GM23338 (cell line): ENCODE data around the gene DRICH1. TPM values are rescaled to one million over a fixed set of nuclear protein-coding genes. Genes with fewer than 3 reads are reported as not detected.

ENCODE experiments used
- ATAC-seq: fragments of 200-7000 bp; cut with Tn5 transposase; 3 replicates; pipeline ENCODE4 v1.9.1; 2020
- DNase-seq: peaks from one replicate; pipeline ENCODE4 v3.0.0-alpha.2; 2015; ENCODE audit warnings: low spot score
- H2AFZ ChIP-seq: fragments of 200-600 bp; sonication (generic); 2 replicates; pipeline ENCODE4 v1.8.0; 2016; ENCODE audit warnings: antibody characterized with exemption, mild to moderate bottlenecking, moderate library complexity
- H3F3A ChIP-seq: fragments of 200-600 bp; sonication (generic); replicated peaks from 2 replicates; pipeline ENCODE4 v1.8.0; 2017; ENCODE audit warnings: antibody characterized with exemption, mixed run types, low read depth
- H3K27ac ChIP-seq: fragments of 200-600 bp; sonication (generic); 2 replicates; pipeline ENCODE4 v1.6.1; 2016; ENCODE audit warnings: low read depth
- H3K27me3 ChIP-seq: fragments of 200-600 bp; sonication (generic); 2 replicates; pipeline ENCODE4 v1.8.0; 2016; ENCODE audit warnings: mild to moderate bottlenecking, mixed run types, moderate library complexity; ENCODE audit not compliant: insufficient read depth
- H3K36me3 ChIP-seq: fragments of 200-600 bp; sonication (generic); 2 replicates; pipeline ENCODE4 v1.8.0; 2016; ENCODE audit warnings: mild to moderate bottlenecking; ENCODE audit not compliant: insufficient read depth
- H3K4me1 ChIP-seq: fragments of 200-600 bp; sonication (generic); 2 replicates; pipeline ENCODE4 v1.8.0; 2016; ENCODE audit warnings: mild to moderate bottlenecking, moderate library complexity; ENCODE audit not compliant: insufficient read depth
- H3K4me2 ChIP-seq: fragments of 200-600 bp; sonication (generic); 2 replicates; pipeline ENCODE4 v1.7.1; 2017; ENCODE audit warnings: mixed run types
- H3K4me3 ChIP-seq: fragments of 200-600 bp; sonication (generic); 2 replicates; pipeline ENCODE4 v1.6.1; 2016; ENCODE audit warnings: mixed run types
- H3K79me2 ChIP-seq: fragments of 200-600 bp; sonication (generic); replicated peaks from 2 replicates; pipeline ENCODE4 v1.8.0; 2017; ENCODE audit warnings: mild to moderate bottlenecking; ENCODE audit not compliant: insufficient read depth
- H3K9me2 ChIP-seq: fragments of 200-600 bp; sonication (generic); 2 replicates; pipeline ENCODE4 v1.8.0; 2017; ENCODE audit not compliant: insufficient read depth
- H4K20me1 ChIP-seq: fragments of 200-600 bp; sonication (generic); replicated peaks from 2 replicates; pipeline ENCODE4 v1.8.0; 2017; ENCODE audit warnings: mild to moderate bottlenecking; ENCODE audit not compliant: insufficient read depth
- H3K27ac Mint-ChIP-seq: 2 replicates; pipeline ENCODE4 v1.8.0; 2020; ENCODE audit warnings: inconsistent platforms, mild to moderate bottlenecking, moderate library complexity, mixed read lengths
- H3K27me3 Mint-ChIP-seq: 3 replicates; pipeline ENCODE4 v1.8.0; 2022; ENCODE audit warnings: low read depth, mild to moderate bottlenecking, moderate library complexity, mixed read lengths, inconsistent platforms; ENCODE audit not compliant: insufficient read depth, poor library complexity
- H3K36me3 Mint-ChIP-seq: 3 replicates; pipeline ENCODE4 v1.8.0; 2021; ENCODE audit warnings: low read depth, mild to moderate bottlenecking, inconsistent platforms, moderate library complexity, mixed read lengths
- H3K4me1 Mint-ChIP-seq: 3 replicates; pipeline ENCODE4 v1.8.0; 2020; ENCODE audit warnings: mild to moderate bottlenecking, inconsistent platforms, mixed read lengths
- H3K4me3 Mint-ChIP-seq: 3 replicates; pipeline ENCODE4 v1.8.0; 2021; ENCODE audit warnings: moderate library complexity, mild to moderate bottlenecking, inconsistent platforms, mixed read lengths
- H3K9me3 Mint-ChIP-seq: 3 replicates; pipeline ENCODE4 v1.8.0; 2020; ENCODE audit warnings: moderate library complexity, mild to moderate bottlenecking, inconsistent platforms, mixed read lengths
- CREB1 ChIP-seq: fragments of 250-450 bp; sonication (Bioruptor Pico); IDR thresholded peaks from 2 replicates; pipeline ENCODE4 v1.5.0; 2020; ENCODE audit warnings: low read depth, mild to moderate bottlenecking, moderate library complexity
- EZH2 ChIP-seq: fragments of 200-600 bp; sonication (generic); IDR thresholded peaks from one replicate; pipeline ENCODE4 v1.8.0; 2017; ENCODE audit warnings: antibody characterized with exemption, mild to moderate bottlenecking, low read depth; ENCODE audit not compliant: unreplicated experiment
- EZH2phosphoT487 ChIP-seq: fragments of 200-600 bp; sonication (generic); IDR thresholded peaks from one replicate; pipeline ENCODE4 v1.8.1; 2018; ENCODE audit warnings: antibody characterized with exemption; ENCODE audit not compliant: unreplicated experiment
- JUNB ChIP-seq: IDR thresholded peaks from one replicate; pipeline ENCODE4 v1.6.1; 2016; ENCODE audit warnings: antibody characterized with exemption; ENCODE audit not compliant: unreplicated experiment
- NANOG ChIP-seq: IDR thresholded peaks from 2 replicates; pipeline ENCODE4 v1.6.1; 2016; ENCODE audit warnings: antibody characterized with exemption, borderline replicate concordance
- POLR2AphosphoS5 ChIP-seq: IDR thresholded peaks from 2 replicates; pipeline ENCODE4 v1.6.1; 2016; ENCODE audit warnings: antibody characterized with exemption, low read depth
- STAT1 ChIP-seq: IDR thresholded peaks from one replicate; pipeline ENCODE4 v1.6.1; 2016; ENCODE audit warnings: antibody characterized with exemption; ENCODE audit not compliant: unreplicated experiment
- ZNF114 ChIP-seq: fragments of 250-450 bp; sonication (Bioruptor Pico); IDR thresholded peaks from 2 replicates; pipeline ENCODE4 v1.5.0; 2020; ENCODE audit warnings: mild to moderate bottlenecking, moderate library complexity
- ZNF331 ChIP-seq: fragments of 250-450 bp; sonication (Bioruptor Pico); IDR thresholded peaks from 2 replicates; pipeline ENCODE4 v1.5.0; 2020; ENCODE audit warnings: low read depth, mild to moderate bottlenecking, moderate library complexity
- polyA plus RNA-seq: library from polyadenylated mRNA; unstranded; fragments of >200 nt; fragmentation: Nextera tagmentation; extraction: Ambion mirVana; gene quantifications from 2 replicates; pipeline ENCODE4 v1.2.1, GENCODE V29; 2016
- total RNA-seq: library from RNA; depleted of rRNA; stranded (reverse); fragments of >200 nt; shearing (Covaris generic); gene quantifications from 2 replicates; pipeline ENCODE4 v1.2.3, GENCODE V29; 2014
- TF ChIP-seq, protein P1 (sequence below): IDR thresholded peaks from one replicate; pipeline ENCODE4 v1.6.1; 2018; ENCODE audit warnings: antibody characterized with exemption; ENCODE audit not compliant: unreplicated experiment
- TF ChIP-seq, protein P2 (sequence below), 2 experiments: fragments of 200-600 bp in 1 of 2; sonication (generic) in 1 of 2; conservative IDR thresholded peaks; 2 replicates each; pipeline versions ENCODE4 v1.5.1 to v1.6.1; 2016 to 2017; ENCODE audit warnings: antibody characterized with exemption in 2 of 2, low read depth in 2 of 2, mild to moderate bottlenecking in 2 of 2, moderate library complexity in 1 of 2
- TF ChIP-seq, protein P3 (sequence below): IDR thresholded peaks from 2 replicates; pipeline ENCODE4 v1.6.1; 2016; ENCODE audit warnings: antibody characterized with exemption

DRICH1 gene
- total and polyA plus RNA-seq, 2 experiments from 2014 or later: not detected

DNA sequence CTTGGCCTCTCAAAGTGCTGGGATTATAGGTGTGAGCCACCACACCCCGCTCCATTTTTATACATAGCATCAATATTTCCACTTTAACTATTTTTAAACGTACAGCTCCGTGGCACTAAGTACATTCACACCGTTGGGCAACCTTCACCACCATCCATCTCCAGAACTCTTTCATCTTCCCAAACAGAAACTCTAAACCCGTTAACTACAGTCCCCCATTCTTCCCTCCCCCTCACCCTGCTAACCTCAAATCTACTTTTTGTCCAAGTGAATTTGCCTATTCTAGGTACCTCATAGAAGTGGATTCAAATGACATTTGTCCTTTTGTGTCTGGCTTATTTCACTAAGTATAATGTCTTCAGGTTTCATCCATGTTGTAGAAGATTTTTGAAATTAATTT, 55.4 kb downstream of the DRICH1 start (continued):
- TF ChIP-seq, protein P1, sequence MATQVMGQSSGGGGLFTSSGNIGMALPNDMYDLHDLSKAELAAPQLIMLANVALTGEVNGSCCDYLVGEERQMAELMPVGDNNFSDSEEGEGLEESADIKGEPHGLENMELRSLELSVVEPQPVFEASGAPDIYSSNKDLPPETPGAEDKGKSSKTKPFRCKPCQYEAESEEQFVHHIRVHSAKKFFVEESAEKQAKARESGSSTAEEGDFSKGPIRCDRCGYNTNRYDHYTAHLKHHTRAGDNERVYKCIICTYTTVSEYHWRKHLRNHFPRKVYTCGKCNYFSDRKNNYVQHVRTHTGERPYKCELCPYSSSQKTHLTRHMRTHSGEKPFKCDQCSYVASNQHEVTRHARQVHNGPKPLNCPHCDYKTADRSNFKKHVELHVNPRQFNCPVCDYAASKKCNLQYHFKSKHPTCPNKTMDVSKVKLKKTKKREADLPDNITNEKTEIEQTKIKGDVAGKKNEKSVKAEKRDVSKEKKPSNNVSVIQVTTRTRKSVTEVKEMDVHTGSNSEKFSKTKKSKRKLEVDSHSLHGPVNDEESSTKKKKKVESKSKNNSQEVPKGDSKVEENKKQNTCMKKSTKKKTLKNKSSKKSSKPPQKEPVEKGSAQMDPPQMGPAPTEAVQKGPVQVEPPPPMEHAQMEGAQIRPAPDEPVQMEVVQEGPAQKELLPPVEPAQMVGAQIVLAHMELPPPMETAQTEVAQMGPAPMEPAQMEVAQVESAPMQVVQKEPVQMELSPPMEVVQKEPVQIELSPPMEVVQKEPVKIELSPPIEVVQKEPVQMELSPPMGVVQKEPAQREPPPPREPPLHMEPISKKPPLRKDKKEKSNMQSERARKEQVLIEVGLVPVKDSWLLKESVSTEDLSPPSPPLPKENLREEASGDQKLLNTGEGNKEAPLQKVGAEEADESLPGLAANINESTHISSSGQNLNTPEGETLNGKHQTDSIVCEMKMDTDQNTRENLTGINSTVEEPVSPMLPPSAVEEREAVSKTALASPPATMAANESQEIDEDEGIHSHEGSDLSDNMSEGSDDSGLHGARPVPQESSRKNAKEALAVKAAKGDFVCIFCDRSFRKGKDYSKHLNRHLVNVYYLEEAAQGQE: no peak
- TF ChIP-seq NANOG: no peak
- no peak for TF ChIP-seq ZNF114 (CRISPR knock-in tag)
- TF ChIP-seq ZNF331 (CRISPR knock-in tag): no peak
- no peak for TF ChIP-seq EZH2phosphoT487
- TF ChIP-seq, protein P2, sequence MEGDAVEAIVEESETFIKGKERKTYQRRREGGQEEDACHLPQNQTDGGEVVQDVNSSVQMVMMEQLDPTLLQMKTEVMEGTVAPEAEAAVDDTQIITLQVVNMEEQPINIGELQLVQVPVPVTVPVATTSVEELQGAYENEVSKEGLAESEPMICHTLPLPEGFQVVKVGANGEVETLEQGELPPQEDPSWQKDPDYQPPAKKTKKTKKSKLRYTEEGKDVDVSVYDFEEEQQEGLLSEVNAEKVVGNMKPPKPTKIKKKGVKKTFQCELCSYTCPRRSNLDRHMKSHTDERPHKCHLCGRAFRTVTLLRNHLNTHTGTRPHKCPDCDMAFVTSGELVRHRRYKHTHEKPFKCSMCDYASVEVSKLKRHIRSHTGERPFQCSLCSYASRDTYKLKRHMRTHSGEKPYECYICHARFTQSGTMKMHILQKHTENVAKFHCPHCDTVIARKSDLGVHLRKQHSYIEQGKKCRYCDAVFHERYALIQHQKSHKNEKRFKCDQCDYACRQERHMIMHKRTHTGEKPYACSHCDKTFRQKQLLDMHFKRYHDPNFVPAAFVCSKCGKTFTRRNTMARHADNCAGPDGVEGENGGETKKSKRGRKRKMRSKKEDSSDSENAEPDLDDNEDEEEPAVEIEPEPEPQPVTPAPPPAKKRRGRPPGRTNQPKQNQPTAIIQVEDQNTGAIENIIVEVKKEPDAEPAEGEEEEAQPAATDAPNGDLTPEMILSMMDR (conservative IDR thresholded peaks at IDR 0.05; ENCODE audit: low read depth in 2 of 2): no peak
- no peak for TF ChIP-seq JUNB
- TF ChIP-seq CREB1 (CRISPR knock-in tag): no peak

DNA sequence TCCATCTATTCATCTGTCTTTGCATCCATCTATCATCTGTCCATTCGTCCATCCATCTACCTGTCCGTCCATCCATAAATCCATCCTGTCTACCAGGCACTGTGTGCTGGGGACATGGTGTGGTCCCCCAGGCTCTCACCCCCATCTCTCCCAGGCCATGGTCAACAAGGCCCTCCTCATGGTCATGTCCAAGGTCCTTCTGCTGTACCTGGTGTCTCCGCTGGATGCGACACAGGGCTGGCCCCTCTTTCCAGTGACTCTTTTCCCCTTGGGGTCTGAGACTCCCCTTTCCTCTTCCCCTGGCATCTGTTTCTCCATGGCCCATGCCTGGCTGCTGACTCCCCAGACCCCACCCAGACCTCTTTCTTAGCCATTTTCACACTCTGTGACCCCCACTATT, 56.5 kb downstream of the DRICH1 start:
- Histone ChIP-seq H4K20me1 (no peaks in the 10 kb centered on the region), H3K79me2 (no peaks in the 10 kb centered on the region), H3F3A (no peaks in the 10 kb centered on the region), H3K4me2 (no peak overlapping the region), H2AFZ (no peak overlapping the region), H3K27ac (no peak overlapping the region), H3K4me3 (no peak overlapping the region), H3K9me2 (no peaks in the 10 kb centered on the region), H3K4me1 (no peaks in the 10 kb centered on the region), H3K36me3 (no peaks in the 10 kb centered on the region), H3K27me3 (no peaks in the 10 kb centered on the region)
- Mint-ChIP-seq H3K9me3 (no peaks in the 10 kb centered on the region; the same call in 2 of the 3 replicates), H3K27me3 (peaks cover 25% of the 10 kb centered on the region), H3K36me3 (no peaks in the 10 kb centered on the region; the same call in 2 of the 3 replicates), H3K27ac (no peak overlapping the region), H3K4me3 (no peak overlapping the region; the same call in 2 of the 3 replicates), H3K4me1 (no peaks in the 10 kb centered on the region; the same call in 2 of the 3 replicates)
- DNase-seq: no peak
- ATAC-seq: no peak
- TF ChIP-seq STAT1: no peak
- TF ChIP-seq, protein P2 (conservative IDR thresholded peaks at IDR 0.05; ENCODE audit: low read depth in 2 of 2): no peak
- TF ChIP-seq CREB1 (CRISPR knock-in tag): no peak
- TF ChIP-seq, protein P3, sequence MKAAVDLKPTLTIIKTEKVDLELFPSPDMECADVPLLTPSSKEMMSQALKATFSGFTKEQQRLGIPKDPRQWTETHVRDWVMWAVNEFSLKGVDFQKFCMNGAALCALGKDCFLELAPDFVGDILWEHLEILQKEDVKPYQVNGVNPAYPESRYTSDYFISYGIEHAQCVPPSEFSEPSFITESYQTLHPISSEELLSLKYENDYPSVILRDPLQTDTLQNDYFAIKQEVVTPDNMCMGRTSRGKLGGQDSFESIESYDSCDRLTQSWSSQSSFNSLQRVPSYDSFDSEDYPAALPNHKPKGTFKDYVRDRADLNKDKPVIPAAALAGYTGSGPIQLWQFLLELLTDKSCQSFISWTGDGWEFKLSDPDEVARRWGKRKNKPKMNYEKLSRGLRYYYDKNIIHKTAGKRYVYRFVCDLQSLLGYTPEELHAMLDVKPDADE: no peak
- TF ChIP-seq EZH2phosphoT487: no peak
- no peak for TF ChIP-seq EZH2
- no peak for TF ChIP-seq ZNF331 (CRISPR knock-in tag)
- TF ChIP-seq, protein P1: no peak
- no peak for TF ChIP-seq ZNF114 (CRISPR knock-in tag)
- no peak for TF ChIP-seq POLR2AphosphoS5
